NCI-H146 treated with DMSO at 0.1 percent for 48 hours (cell line): ENCODE data around the gene TEAD1.

Experiments
- DNase-seq: peaks from one replicate; lab custom pipeline; 2025; ENCODE audit not compliant: unreplicated experiment; lab: John Stamatoyannopoulos, UW

The TEAD1 gene

GRCh38 chr11:12968826-12969225 lies 294.6 kb downstream of the TEAD1 start:
- DNase-seq = no peak

GRCh38 chr11:12971955-12972354 lies 297.7 kb downstream of the TEAD1 start:
- no peak for DNase-seq

DNA sequence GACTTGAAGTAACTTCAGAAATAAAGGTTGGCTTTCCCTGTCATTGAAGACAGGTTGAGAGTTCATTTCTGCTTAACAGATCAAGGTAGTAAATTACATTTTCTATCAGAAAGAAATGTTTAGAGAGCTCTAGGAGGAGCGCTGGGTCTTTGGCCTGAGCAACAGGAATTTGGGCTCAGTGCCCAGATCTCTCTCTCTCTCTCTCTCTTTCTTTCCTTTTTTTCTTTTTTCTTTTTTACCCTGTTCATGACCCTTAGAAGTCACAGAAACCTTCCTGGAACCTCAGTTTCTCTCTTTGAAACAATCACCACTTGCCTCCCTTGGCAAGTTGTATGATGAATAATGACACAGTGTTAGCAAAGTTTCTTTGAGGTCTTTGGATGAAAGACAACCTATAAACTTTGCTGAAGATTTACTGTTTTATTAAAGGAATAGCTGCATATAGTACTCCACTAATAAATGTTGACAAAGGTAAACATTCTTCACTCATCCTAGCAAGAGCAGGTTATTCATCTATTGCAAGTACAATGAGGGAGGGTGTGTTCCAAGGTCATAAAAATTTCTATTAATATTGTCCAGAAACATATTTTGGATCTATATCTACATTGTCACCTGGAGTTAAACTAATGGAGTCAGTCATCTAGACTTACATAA lies 299.4 kb downstream of the TEAD1 start:
- DNase-seq = no peak

- DNase-seq = no peak
These were observed 301.0 kb downstream of the TEAD1 start for GRCh38 chr11:12975195-12975594.

GRCh38 chr11:12979928-12980689 lies 305.9 kb downstream of the TEAD1 start:
- DNase-seq = peak; percentile 51

- DNase-seq = no peak
These were observed 307.7 kb downstream of the TEAD1 start for GRCh38 chr11:12981676-12982522.

- peak; percentile 16 for DNase-seq
These were observed 309.1 kb downstream of the TEAD1 start for GRCh38 chr11:12983336-12983735.

DNA sequence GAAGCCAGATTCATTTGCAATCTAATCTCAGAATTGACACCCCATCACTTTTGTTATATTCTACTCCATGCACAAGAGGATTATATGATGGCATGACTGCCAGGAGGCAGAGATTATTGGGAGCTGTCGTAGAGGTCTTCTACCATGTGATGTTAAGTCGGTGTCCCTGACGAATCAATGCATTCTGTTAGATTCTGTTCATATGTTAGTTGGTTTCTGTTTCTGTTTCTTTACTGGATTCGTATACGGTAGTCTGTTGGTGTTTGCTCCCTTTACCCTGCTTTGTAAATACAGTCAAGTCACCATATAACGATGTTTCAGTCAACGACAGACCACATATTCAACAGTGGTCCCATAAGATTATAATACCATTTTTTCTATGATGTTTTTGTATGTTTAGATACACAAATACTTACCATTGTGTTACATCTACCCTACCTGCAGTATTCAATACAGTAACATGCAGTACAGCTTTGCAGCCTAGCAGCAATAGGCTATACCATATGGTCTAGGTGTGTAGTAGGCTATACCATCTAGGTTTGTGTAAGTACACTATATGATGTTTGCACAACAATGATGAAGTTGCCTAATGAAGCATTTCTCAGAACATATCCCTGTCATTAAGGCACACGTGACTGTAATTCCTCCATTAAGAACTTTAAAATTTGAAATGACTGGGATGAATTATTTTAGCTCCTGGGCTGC lies 312.1 kb downstream of the TEAD1 start:
- DNase-seq = no peak

GRCh38 chr11:12989428-12990161 lies 315.4 kb downstream of the TEAD1 start:
- DNase-seq = no peak

DNA sequence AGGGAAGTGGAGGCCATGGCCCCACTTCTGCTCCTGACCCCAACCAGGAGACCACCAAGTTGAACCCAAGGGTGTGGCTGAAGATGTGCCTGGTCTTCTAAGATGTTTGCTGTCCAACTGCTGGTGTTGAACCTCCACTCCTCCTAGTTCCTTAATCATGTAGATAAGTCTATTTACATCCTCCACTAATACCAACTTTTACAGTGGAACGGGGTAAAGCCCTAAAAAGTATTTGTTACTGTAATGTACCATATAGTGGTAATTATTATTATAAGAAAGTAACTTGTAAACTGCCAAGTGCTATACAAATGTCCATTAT lies 315.9 kb downstream of the TEAD1 start:
- no peak for DNase-seq

GRCh38 chr11:12991426-12991825 lies 317.2 kb downstream of the TEAD1 start:
- DNase-seq = no peak

DNA sequence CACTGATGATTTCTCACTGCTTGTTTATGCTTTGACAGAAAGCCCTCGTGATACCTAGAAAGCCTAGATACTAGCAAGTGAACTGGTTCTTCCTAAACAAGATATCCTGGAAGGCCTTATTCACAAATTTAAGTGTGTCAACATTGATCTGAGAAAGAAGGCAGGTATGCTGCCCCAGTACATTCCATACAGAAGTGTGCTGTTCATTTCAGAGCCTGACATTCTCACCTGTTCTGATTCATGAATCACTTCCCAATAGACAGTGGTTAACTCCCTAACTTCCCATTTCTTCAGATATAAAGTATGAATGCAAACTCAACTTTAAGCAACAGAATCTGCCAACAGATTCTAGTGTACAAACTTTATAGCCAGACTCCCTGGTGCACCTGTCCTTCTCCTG lies 319.4 kb downstream of the TEAD1 start:
- DNase-seq = no peak
